Suprapubic skin (tissue), 4 donors: ENCODE data around the gene AMBRA1.

Experiments
- EP300 ChIP-seq: sonication (generic); formaldehyde crosslinking; IDR thresholded peaks from one replicate; pipeline ENCODE4 v1.6.1; 2017; ENCODE audit warnings: antibody characterized with exemption
- POLR2A ChIP-seq, 2 donors: fragments of 450-650 bp; IDR thresholded peaks; one replicate each; pipeline ENCODE4 v1.6.1; 2017; ENCODE audit warnings: antibody characterized with exemption in 2 of 2, mild to moderate bottlenecking in 2 of 2, moderate library complexity in 2 of 2
- POLR2AphosphoS5 ChIP-seq, 3 donors: sonication (generic); formaldehyde crosslinking; IDR thresholded peaks; one replicate each; pipeline ENCODE4 v1.6.1; 2017; ENCODE audit warnings: antibody characterized with exemption in 3 of 3
- TF ChIP-seq, protein P1 (sequence below), 2 donors: fragments of 200-600 bp in 1 of 2; fragments of 450-650 bp in 1 of 2; sonication (generic) in 1 of 2; IDR thresholded peaks; one replicate each; pipeline ENCODE4 v1.5.1; 2016 to 2019; ENCODE audit warnings: antibody characterized with exemption in 2 of 2, mild to moderate bottlenecking in 1 of 2, moderate library complexity in 1 of 2

- no peak for TF ChIP-seq POLR2A (IDR thresholded peaks at IDR 0.05)
- TF ChIP-seq, protein P1, sequence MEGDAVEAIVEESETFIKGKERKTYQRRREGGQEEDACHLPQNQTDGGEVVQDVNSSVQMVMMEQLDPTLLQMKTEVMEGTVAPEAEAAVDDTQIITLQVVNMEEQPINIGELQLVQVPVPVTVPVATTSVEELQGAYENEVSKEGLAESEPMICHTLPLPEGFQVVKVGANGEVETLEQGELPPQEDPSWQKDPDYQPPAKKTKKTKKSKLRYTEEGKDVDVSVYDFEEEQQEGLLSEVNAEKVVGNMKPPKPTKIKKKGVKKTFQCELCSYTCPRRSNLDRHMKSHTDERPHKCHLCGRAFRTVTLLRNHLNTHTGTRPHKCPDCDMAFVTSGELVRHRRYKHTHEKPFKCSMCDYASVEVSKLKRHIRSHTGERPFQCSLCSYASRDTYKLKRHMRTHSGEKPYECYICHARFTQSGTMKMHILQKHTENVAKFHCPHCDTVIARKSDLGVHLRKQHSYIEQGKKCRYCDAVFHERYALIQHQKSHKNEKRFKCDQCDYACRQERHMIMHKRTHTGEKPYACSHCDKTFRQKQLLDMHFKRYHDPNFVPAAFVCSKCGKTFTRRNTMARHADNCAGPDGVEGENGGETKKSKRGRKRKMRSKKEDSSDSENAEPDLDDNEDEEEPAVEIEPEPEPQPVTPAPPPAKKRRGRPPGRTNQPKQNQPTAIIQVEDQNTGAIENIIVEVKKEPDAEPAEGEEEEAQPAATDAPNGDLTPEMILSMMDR (IDR thresholded peaks at IDR 0.05): no peak
- no peak for TF ChIP-seq POLR2AphosphoS5 (IDR thresholded peaks at IDR 0.05)
- no peak for TF ChIP-seq EP300
These were observed 142.1 kb downstream of the AMBRA1 start for GRCh38 chr11:46451759-46452158.
